GM23248 (cell line): Measurements from ENCODE around the gene CCDC86.

Source experiments
- EZH2 ChIP-seq: fragments of 200-600 bp; sonication (generic); IDR thresholded peaks from 2 replicates; pipeline ENCODE4 v1.6.1; 2018; ENCODE audit warnings: antibody characterized with exemption, mild to moderate bottlenecking; ENCODE audit not compliant: insufficient read depth, poor library complexity, severe bottlenecking
- EZH2phosphoT487 ChIP-seq: fragments of 200-600 bp; sonication (generic); IDR thresholded peaks from 2 replicates; pipeline ENCODE4 v1.6.1; 2018; ENCODE audit warnings: antibody characterized with exemption, moderate library complexity, mild to moderate bottlenecking, low read depth; ENCODE audit not compliant: insufficient read depth

GRCh38 chr11:60858236-60858635, 16.3 kb downstream of the CCDC86 start:
- TF ChIP-seq EZH2 (no peak), EZH2phosphoT487 (no peak)
